ENCODE data around the gene CDCP2. TPM values are rescaled to one million over a fixed set of nuclear protein-coding genes. Genes with fewer than 3 reads are reported as not detected.

Gene CDCP2
- total RNA-seq, 1 donor from 2014 or later, result not detected

DNA sequence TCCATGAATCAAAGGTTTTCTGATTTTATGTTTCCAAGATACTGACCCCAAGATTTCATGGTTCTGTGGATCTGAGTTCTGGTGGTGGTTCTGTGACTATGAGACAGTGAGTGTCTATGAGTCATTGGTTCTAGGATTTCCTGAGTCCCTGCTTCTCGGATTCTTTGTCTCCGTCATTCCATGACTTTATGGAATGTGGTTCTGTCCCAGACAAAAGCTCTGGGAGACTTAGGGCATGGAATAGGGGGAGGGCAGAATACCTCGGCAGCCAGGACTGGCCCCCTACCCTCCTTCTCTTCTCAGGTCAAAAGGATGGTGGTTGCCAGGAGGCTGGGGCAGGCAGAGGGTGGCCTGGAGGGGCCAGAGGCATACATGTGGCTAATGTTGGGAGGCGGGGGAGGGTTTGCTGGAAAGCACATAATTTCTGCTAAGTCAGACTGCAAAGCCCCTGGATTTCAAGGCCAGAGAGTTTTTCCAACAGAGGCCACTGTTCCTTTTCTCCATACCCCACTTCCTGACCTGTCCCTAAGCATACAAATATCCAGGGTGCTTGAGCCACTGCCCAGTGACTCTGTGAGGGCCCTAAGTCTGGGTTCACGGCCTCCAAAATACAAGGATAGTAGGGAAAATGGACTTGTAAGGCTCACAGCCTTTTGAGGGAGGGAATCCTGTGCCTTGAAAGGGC, 17.2 kb downstream of the CDCP2 start:
- TF ChIP-seq, protein P1, sequence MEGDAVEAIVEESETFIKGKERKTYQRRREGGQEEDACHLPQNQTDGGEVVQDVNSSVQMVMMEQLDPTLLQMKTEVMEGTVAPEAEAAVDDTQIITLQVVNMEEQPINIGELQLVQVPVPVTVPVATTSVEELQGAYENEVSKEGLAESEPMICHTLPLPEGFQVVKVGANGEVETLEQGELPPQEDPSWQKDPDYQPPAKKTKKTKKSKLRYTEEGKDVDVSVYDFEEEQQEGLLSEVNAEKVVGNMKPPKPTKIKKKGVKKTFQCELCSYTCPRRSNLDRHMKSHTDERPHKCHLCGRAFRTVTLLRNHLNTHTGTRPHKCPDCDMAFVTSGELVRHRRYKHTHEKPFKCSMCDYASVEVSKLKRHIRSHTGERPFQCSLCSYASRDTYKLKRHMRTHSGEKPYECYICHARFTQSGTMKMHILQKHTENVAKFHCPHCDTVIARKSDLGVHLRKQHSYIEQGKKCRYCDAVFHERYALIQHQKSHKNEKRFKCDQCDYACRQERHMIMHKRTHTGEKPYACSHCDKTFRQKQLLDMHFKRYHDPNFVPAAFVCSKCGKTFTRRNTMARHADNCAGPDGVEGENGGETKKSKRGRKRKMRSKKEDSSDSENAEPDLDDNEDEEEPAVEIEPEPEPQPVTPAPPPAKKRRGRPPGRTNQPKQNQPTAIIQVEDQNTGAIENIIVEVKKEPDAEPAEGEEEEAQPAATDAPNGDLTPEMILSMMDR (IDR thresholded peaks at IDR 0.05; ENCODE audit: partially characterized antibody, unreplicated experiment), result no peak
- no peak overlapping the region for H3K4me3 Mint-ChIP-seq (ENCODE audit: unreplicated experiment)
- H3K9me3 Mint-ChIP-seq (ENCODE audit: unreplicated experiment), result no peaks in the 10 kb centered on the region
- H3K27me3 Mint-ChIP-seq (ENCODE audit: unreplicated experiment), result peaks cover 4% of the 10 kb centered on the region
- H3K27ac Mint-ChIP-seq (ENCODE audit: unreplicated experiment), result no peak overlapping the region
- DNase-seq, result no peak
- peaks cover 11% of the 10 kb centered on the region for H3K4me1 Mint-ChIP-seq (ENCODE audit: low read depth, unreplicated experiment)
- H3K36me3 Mint-ChIP-seq (ENCODE audit: unreplicated experiment), result no peaks in the 10 kb centered on the region

DNA sequence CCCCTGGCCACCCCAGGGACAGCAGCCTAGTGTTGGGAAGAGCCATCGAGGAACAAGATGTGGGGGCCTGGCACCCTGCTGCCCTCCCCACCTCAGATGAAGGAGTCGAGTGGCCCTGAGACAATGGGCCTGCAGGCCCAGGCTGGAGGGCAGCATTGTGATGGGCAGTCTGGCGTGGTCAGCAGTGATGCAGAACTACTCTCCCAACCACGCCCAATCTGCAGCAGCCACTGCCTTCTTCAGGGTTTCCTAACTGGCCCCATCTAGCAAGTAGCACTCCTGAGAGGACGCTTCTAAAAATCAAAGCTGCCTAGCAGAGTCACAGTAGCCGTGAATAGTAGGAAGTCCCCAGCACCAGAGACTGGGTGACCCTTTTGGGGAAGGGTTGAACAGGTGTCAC, 18.5 kb downstream of the CDCP2 start:
- TF ChIP-seq, protein P1 (IDR thresholded peaks at IDR 0.05; ENCODE audit: partially characterized antibody, unreplicated experiment), result no peak
- DNase-seq, result no peak
- Mint-ChIP-seq H3K4me3 (ENCODE audit: unreplicated experiment) (no peak overlapping the region), H3K4me1 (ENCODE audit: low read depth, unreplicated experiment) (peaks cover 11% of the 10 kb centered on the region), H3K9me3 (ENCODE audit: unreplicated experiment) (no peaks in the 10 kb centered on the region), H3K27me3 (ENCODE audit: unreplicated experiment) (peaks cover 4% of the 10 kb centered on the region), H3K36me3 (ENCODE audit: unreplicated experiment) (no peaks in the 10 kb centered on the region), H3K27ac (ENCODE audit: unreplicated experiment) (no peak overlapping the region)

DNA sequence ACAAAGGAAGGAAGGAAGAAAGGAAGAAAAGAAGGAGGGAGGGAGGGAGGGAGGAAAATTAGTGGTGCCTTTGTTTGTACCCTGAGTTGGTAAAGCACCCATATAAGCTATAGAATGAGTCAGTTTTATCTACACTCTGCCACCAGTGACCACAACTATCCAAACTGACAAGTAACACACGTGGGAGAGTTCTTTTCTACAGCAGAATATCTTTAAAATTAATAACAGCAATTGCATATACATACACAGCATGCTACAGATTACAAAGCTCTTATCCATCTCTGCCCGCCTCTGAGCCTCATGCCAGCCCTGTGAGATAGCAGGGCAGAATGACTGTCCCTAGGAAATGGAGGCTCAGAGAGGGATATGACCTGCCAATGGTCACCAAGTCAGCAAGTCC, 20.3 kb downstream of the CDCP2 start:
- H3K4me3 Mint-ChIP-seq (ENCODE audit: unreplicated experiment), result no peak overlapping the region
- peaks cover 4% of the 10 kb centered on the region for H3K36me3 Mint-ChIP-seq (ENCODE audit: unreplicated experiment)
- TF ChIP-seq, protein P1 (IDR thresholded peaks at IDR 0.05; ENCODE audit: partially characterized antibody, unreplicated experiment), result no peak
- peaks cover 10% of the 10 kb centered on the region for H3K4me1 Mint-ChIP-seq (ENCODE audit: low read depth, unreplicated experiment)
- DNase-seq, result no peak
- peaks cover 14% of the 10 kb centered on the region for H3K27me3 Mint-ChIP-seq (ENCODE audit: unreplicated experiment)
- no peak overlapping the region for H3K27ac Mint-ChIP-seq (ENCODE audit: unreplicated experiment)
- H3K9me3 Mint-ChIP-seq (ENCODE audit: unreplicated experiment), result peaks cover 3% of the 10 kb centered on the region

DNA sequence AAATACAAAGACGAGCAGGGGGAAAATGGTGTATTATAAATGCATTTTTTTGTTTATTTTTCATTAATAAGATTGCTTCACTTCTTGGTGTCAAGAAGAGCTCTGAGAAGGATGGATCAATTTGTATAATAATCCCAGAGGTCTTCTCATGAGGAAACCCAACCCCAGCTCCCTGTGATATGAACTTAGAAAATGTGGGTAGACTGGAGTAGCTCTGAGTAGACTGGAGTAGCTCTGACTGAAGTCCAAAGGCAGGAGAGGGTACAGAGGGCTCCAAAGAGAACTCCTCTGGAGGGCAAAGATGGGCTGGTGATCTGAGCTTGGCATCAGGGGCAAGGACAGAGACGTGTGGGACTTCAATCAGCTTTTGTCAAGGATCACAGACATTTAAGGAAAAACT, 21.4 kb downstream of the CDCP2 start:
- Mint-ChIP-seq H3K4me1 (ENCODE audit: low read depth, unreplicated experiment) (peaks cover 6% of the 10 kb centered on the region), H3K27me3 (ENCODE audit: unreplicated experiment) (peaks cover 19% of the 10 kb centered on the region)

DNA sequence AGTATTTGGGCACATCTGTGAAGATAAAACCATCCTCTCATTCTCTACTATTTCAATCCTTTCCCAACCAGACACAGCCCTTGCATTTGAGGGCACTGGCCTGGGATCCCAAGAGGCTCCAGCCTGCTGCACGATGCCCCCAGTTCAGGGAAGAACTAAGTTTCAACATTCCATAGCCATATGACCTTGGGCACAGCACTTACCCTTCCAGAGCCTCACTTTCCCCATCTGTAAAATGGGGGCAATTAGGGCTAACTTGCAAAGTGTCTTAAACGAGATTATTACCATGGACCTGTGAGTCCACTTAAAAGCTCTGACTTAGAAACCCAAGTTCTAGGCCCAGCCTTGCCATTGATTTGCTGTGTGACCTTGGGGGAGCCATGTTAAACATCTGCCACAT, 22.9 kb downstream of the CDCP2 start:
- Mint-ChIP-seq H3K9me3 (ENCODE audit: unreplicated experiment) (peaks cover 3% of the 10 kb centered on the region), H3K36me3 (ENCODE audit: unreplicated experiment) (peaks cover 5% of the 10 kb centered on the region), H3K4me1 (ENCODE audit: low read depth, unreplicated experiment) (no peaks in the 10 kb centered on the region), H3K27ac (ENCODE audit: unreplicated experiment) (no peak overlapping the region), H3K4me3 (ENCODE audit: unreplicated experiment) (no peak overlapping the region), H3K27me3 (ENCODE audit: unreplicated experiment) (peaks cover 19% of the 10 kb centered on the region)
- TF ChIP-seq, protein P1 (IDR thresholded peaks at IDR 0.05; ENCODE audit: partially characterized antibody, unreplicated experiment), result no peak
- DNase-seq, result no peak

More for the DNA sequence above, 21.4 kb downstream of the CDCP2 start:
- DNase-seq, result no peak
- Mint-ChIP-seq H3K27ac (ENCODE audit: unreplicated experiment) (no peak overlapping the region), H3K4me3 (ENCODE audit: unreplicated experiment) (no peak overlapping the region), H3K9me3 (ENCODE audit: unreplicated experiment) (peaks cover 3% of the 10 kb centered on the region), H3K36me3 (ENCODE audit: unreplicated experiment) (peaks cover 5% of the 10 kb centered on the region)
- TF ChIP-seq, protein P1 (IDR thresholded peaks at IDR 0.05; ENCODE audit: partially characterized antibody, unreplicated experiment), result no peak

All from glutamatergic neuron (in vitro differentiated cells).